HepG2 (cell line): ENCODE data around the gene CCDC82. TPM values are rescaled to one million over a fixed set of nuclear protein-coding genes. Genes with fewer than 3 reads are reported as not detected.

ENCODE experiments used
- HDAC1 ChIP-seq: sonication (generic); formaldehyde crosslinking; IDR thresholded peaks from 2 replicates; pipeline ENCODE4 v1.5.1; 2020; ENCODE audit warnings: mild to moderate bottlenecking, missing genetic modification reagents
- HMGXB4 ChIP-seq, 2 experiments: sonication (generic) in 1 of 2; formaldehyde crosslinking in 1 of 2; IDR thresholded peaks; 2 replicates each; pipeline versions ENCODE4 v1.4.0 to v1.6.1; 2018 to 2020; ENCODE audit warnings: missing genetic modification reagents in 2 of 2, borderline replicate concordance in 1 of 2, low read depth in 1 of 2, mild to moderate bottlenecking in 1 of 2, missing biosample characterization in 1 of 2
- MEF2D ChIP-seq: sonication (generic); formaldehyde crosslinking; IDR thresholded peaks from 2 replicates; pipeline ENCODE4 v1.5.1; 2020; ENCODE audit warnings: mild to moderate bottlenecking, missing genetic modification reagents
- PAXIP1 ChIP-seq: sonication (generic); formaldehyde crosslinking; conservative IDR thresholded peaks from 2 replicates; pipeline ENCODE4 v1.4.0; 2020; ENCODE audit warnings: mild to moderate bottlenecking, missing genetic modification reagents, moderate library complexity
- RCOR2 ChIP-seq: IDR thresholded peaks from 2 replicates; pipeline ENCODE4 v1.6.1; 2016; ENCODE audit warnings: missing biosample characterization, missing genetic modification reagents
- TIGD3 ChIP-seq: sonication (generic); formaldehyde crosslinking; IDR thresholded peaks from 2 replicates; pipeline ENCODE4 v1.5.1; 2020; ENCODE audit warnings: mild to moderate bottlenecking, missing genetic modification reagents, borderline replicate concordance
- ZBTB20 ChIP-seq: sonication (generic); formaldehyde crosslinking; IDR thresholded peaks from 2 replicates; pipeline ENCODE4 v1.8.1; 2023; ENCODE audit warnings: missing genetic modification reagents, low read depth, mild to moderate bottlenecking, borderline replicate concordance
- ZFX ChIP-seq: sonication (generic); formaldehyde crosslinking; IDR thresholded peaks from 2 replicates; pipeline ENCODE4 v1.4.0; 2020; ENCODE audit warnings: mild to moderate bottlenecking, low read depth, missing genetic modification reagents, moderate library complexity
- ZNF121 ChIP-seq: sonication (generic); formaldehyde crosslinking; IDR thresholded peaks from 2 replicates; pipeline ENCODE4 v1.5.0; 2020; ENCODE audit warnings: mild to moderate bottlenecking, missing genetic modification reagents
- ZNF292 ChIP-seq: sonication (generic); formaldehyde crosslinking; IDR thresholded peaks from 2 replicates; pipeline ENCODE4 v1.8.1; 2022; ENCODE audit warnings: mild to moderate bottlenecking, low read depth, missing genetic modification reagents, borderline replicate concordance
- ZNF3 ChIP-seq: IDR thresholded peaks from 2 replicates; pipeline ENCODE4 v1.7.0; 2017; ENCODE audit warnings: inconsistent platforms
- ZNF644 ChIP-seq: IDR thresholded peaks from 2 replicates; pipeline ENCODE4 v1.6.1; 2016; ENCODE audit warnings: low read depth
- polyA plus RNA-seq, 8 experiments: library from polyadenylated mRNA; depleted of rRNA in 3 of 8; stranded (reverse) in 7 of 8; unstranded in 1 of 8; fragments of >200 nt; fragmentation: Illumina TruSeq in 4 of 8; extraction: Trizol in 4 of 8; gene quantifications; 2 replicates each; pipeline versions ENCODE4 v1.2.1 to v1.2.3, GENCODE V29; 2011 to 2016; ENCODE audit warnings: low read depth in 4 of 8, missing spikeins in 1 of 8, mixed read lengths in 1 of 8; ENCODE audit not compliant: insufficient read depth in 1 of 8
- total RNA-seq, 5 experiments: library from RNA; depleted of rRNA; stranded (reverse); fragments of >200 nt; fragmentation: Illumina TruSeq; extraction: Trizol; gene quantifications; 2 replicates each; pipeline ENCODE4 v1.2.3, GENCODE V29; 2016; ENCODE audit warnings: low read depth in 1 of 5
- TF ChIP-seq, protein P1 (sequence below): sonication (generic); formaldehyde crosslinking; IDR thresholded peaks from 2 replicates; pipeline ENCODE4 v1.4.0; 2020; ENCODE audit warnings: missing genetic modification reagents
- TF ChIP-seq, protein P2 (sequence below): IDR thresholded peaks from 2 replicates; pipeline ENCODE4 v1.6.1; 2016; ENCODE audit warnings: missing compliant biosample characterization, missing genetic modification reagents, borderline replicate concordance
- TF ChIP-seq, protein P3 (sequence below), 2 experiments: fragments of 450-650 bp in 1 of 2; sonication (generic) in 1 of 2; formaldehyde crosslinking; IDR thresholded peaks; 2 replicates each; pipeline versions ENCODE4 v1.5.0 to v1.8.0; 2020 to 2022; ENCODE audit warnings: mild to moderate bottlenecking in 1 of 2, missing genetic modification reagents in 1 of 2

Gene CCDC82
- total and polyA plus RNA-seq, 2 of the 13 experiments (the other 11 are each of a cell fraction or from before 2014, with no cell fraction given): 19.7 to 25.7 TPM

DNA sequence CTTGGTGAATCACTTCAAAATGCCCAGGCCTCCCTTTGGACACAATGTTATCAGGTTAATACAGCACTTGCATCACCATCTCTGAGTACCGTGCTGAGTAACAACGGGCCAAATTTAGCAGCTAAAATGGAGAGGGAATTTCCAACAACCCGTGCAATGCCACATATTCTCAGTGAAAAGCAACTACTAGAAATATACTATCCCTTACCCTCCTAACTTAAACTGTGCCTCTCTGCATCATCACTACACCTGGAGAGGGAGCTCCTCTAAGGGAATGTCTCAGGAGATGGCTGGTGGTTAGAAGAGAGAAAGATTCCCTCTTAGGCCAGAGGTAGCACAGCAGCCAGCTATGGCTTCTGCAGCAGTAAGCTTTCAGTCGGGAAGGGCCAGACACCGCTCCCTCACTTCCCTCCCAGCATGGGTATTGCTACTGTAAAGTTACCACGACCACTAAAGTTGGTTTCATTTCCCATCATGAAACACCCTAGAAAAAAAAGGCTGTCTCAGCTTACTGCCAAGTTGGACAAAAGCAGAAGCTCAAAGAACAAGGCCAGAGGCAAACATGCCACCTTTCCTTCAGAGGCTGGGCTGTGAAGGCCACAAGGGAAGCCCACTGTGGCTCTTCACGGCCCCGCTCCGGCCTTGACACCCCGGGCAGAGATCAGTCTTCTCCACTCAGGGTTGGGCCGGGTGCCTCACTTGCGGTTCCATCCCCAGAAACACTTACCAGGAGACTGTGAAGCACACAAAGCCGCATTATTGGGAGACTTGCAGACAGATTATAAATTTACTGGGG is 50.6 kb downstream of the CCDC82 start (continued):
- TF ChIP-seq, protein P1, sequence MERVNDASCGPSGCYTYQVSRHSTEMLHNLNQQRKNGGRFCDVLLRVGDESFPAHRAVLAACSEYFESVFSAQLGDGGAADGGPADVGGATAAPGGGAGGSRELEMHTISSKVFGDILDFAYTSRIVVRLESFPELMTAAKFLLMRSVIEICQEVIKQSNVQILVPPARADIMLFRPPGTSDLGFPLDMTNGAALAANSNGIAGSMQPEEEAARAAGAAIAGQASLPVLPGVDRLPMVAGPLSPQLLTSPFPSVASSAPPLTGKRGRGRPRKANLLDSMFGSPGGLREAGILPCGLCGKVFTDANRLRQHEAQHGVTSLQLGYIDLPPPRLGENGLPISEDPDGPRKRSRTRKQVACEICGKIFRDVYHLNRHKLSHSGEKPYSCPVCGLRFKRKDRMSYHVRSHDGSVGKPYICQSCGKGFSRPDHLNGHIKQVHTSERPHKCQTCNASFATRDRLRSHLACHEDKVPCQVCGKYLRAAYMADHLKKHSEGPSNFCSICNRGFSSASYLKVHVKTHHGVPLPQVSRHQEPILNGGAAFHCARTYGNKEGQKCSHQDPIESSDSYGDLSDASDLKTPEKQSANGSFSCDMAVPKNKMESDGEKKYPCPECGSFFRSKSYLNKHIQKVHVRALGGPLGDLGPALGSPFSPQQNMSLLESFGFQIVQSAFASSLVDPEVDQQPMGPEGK (CRISPR knock-in tag): 0 out of 2 replicates have a peak, but pooled peaks have one; percentile 21
- TF ChIP-seq PAXIP1 (CRISPR knock-in tag) (0 out of 2 replicates have a peak, but pooled peaks have one; percentile 44), TIGD3 (CRISPR knock-in tag) (0 out of 2 replicates have a peak, but pooled peaks have one; percentile 54), ZNF644 (CRISPR knock-in tag) (0 out of 2 replicates have a peak, but pooled peaks have one; percentile 15), ZNF292 (CRISPR knock-in tag) (peak; percentile 21; the same call in 1 of the 2 replicates), MEF2D (CRISPR knock-in tag) (peak; percentile 60; the same call in 1 of the 2 replicates), HMGXB4 (CRISPR knock-in tag; IDR thresholded peaks at IDR 0.05; ENCODE audit: borderline replicate concordance in 1 of 2, low read depth in 1 of 2) (peak; percentile 42 to 56; a peak in 1 of 4 replicates), ZBTB20 (CRISPR knock-in tag) (peak; percentile 60; the same call in 1 of the 2 replicates), ZNF121 (0 out of 2 replicates have a peak, but pooled peaks have one; percentile 18), RCOR2 (CRISPR knock-in tag) (0 out of 2 replicates have a peak, but pooled peaks have one; percentile 22), ZNF3 (CRISPR knock-in tag) (no peak), HDAC1 (0 out of 2 replicates have a peak, but pooled peaks have one; percentile 36), ZFX (CRISPR knock-in tag) (peak; percentile 76; the same call in 1 of the 2 replicates)
- TF ChIP-seq, protein P2, sequence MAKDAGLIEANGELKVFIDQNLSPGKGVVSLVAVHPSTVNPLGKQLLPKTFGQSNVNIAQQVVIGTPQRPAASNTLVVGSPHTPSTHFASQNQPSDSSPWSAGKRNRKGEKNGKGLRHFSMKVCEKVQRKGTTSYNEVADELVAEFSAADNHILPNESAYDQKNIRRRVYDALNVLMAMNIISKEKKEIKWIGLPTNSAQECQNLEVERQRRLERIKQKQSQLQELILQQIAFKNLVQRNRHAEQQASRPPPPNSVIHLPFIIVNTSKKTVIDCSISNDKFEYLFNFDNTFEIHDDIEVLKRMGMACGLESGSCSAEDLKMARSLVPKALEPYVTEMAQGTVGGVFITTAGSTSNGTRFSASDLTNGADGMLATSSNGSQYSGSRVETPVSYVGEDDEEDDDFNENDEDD (CRISPR knock-in tag): peak; percentile 15; the same call in 1 of the 2 replicates
- TF ChIP-seq, protein P3, sequence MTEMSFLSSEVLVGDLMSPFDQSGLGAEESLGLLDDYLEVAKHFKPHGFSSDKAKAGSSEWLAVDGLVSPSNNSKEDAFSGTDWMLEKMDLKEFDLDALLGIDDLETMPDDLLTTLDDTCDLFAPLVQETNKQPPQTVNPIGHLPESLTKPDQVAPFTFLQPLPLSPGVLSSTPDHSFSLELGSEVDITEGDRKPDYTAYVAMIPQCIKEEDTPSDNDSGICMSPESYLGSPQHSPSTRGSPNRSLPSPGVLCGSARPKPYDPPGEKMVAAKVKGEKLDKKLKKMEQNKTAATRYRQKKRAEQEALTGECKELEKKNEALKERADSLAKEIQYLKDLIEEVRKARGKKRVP (CRISPR knock-in tag; IDR thresholded peaks at IDR 0.05): no peak
